GM10248 (cell line): ENCODE measurements around the gene PNKP.

Experiments
- CTCF ChIA-PET: fragments of 300-600 bp; sonication (Branson Sonifier 250); formaldehyde crosslinking; extraction: SDS; loops from one replicate; lab custom pipeline; 2021; ENCODE audit warnings: antibody characterized with exemption; lab: Yijun Ruan, JAX
- POLR2A ChIA-PET: fragments of 350-650 bp; sonication (Branson Sonifier 250); formaldehyde crosslinking; extraction: SDS; loops from one replicate; lab custom pipeline; 2020; ENCODE audit warnings: antibody characterized with exemption; lab: Yijun Ruan, JAX
- DNase-seq: peaks from one replicate; pipeline ENCODE4 v3.0.0; 2012; ENCODE audit errors: extremely low spot score
- TF ChIP-seq, protein P1 (sequence below): IDR thresholded peaks from 2 replicates; pipeline ENCODE4 v1.5.1; 2012; ENCODE audit warnings: mild to moderate bottlenecking, low read depth; ENCODE audit errors: extremely low read depth, missing control alignments, control extremely low read depth

PNKP gene

DNA sequence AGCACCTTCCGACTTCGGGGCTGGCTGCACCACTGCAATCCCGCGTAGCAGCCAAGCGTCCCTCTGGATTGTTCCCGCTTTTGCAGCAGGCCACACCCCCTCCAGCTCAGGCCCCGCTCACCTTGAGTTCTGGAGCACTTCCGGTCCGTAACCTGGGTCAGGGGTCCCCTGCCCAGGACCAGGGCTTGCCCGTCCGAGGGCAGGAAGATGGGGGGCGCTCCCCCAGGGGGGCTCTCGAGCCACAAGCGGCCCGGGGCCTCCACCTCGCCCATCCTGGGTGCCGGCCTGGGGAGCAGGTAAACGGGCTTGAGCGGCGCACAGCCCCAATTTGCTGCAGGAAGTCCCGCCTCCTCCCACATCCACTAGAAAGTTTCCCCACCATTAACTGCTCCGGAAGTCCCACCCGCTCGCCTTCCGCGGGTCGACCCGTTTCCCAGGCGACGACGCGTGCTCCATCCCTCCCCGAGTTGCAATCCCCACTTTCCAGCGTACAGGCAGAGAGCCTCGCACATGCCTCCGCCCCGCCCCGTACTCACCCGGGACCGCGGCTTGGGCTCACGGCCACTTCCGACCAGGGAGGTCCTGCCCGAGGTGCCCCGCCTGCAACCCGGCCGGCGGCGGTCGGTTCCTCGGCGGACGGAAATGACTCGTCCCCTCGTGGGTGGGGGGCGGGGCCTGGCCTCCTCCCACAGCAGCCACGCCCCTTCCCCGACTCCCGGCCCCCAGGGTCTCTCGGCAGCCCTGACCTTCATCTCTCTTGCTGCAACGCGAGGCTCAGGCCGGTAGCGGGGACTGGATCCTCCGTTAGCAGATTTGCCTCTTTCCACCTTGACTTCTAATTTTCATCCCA, at the start of gene PNKP:
PNKP (minus strand) TSS at position 644 of the 850 bp plus-strand sequence; CDS start at position 272, 372 bp downstream.
- ChIA-PET CTCF (interaction anchor here (1.0 kb wide), 1 partner anchor 9 kb away, joined by 4 read pairs; no protein-coding TSS in a partner anchor), POLR2A (interaction anchor here (1.0 kb wide), 1 partner anchor 63 kb away, joined by 3 read pairs; no protein-coding TSS in a partner anchor)
- TF ChIP-seq, protein P1, sequence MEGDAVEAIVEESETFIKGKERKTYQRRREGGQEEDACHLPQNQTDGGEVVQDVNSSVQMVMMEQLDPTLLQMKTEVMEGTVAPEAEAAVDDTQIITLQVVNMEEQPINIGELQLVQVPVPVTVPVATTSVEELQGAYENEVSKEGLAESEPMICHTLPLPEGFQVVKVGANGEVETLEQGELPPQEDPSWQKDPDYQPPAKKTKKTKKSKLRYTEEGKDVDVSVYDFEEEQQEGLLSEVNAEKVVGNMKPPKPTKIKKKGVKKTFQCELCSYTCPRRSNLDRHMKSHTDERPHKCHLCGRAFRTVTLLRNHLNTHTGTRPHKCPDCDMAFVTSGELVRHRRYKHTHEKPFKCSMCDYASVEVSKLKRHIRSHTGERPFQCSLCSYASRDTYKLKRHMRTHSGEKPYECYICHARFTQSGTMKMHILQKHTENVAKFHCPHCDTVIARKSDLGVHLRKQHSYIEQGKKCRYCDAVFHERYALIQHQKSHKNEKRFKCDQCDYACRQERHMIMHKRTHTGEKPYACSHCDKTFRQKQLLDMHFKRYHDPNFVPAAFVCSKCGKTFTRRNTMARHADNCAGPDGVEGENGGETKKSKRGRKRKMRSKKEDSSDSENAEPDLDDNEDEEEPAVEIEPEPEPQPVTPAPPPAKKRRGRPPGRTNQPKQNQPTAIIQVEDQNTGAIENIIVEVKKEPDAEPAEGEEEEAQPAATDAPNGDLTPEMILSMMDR: no peak
- DNase-seq: peak; percentile 95

DNA sequence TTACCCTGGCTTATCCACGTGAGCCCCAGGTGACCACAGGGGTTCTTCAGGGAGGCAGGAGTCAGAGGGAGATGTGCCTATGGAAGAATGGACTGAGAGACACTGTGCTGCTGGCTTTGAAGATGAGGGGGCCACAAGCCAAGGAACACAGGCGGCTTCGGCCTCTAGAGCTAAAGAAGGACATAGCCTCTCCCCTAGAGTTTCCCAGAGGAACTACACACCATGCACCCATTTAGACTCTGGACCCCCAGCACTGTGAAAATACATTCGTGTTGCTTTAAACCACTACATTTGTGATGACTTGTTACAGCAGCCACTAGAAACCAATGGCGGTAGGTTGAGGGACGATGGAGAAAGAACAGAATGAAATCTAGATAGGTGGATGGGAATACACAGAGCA, 47.9 kb upstream of the PNKP start:
- no peak for DNase-seq
- ChIA-PET CTCF (interaction anchor here (1.0 to 5.1 kb wide), 5 partner anchors 8 to 88 kb away, joined by 3 to 23 read pairs (median 5); partner anchors contain the start of genes ATF5 and NUP62), POLR2A (no interaction called here)
- TF ChIP-seq, protein P1: no peak

DNA sequence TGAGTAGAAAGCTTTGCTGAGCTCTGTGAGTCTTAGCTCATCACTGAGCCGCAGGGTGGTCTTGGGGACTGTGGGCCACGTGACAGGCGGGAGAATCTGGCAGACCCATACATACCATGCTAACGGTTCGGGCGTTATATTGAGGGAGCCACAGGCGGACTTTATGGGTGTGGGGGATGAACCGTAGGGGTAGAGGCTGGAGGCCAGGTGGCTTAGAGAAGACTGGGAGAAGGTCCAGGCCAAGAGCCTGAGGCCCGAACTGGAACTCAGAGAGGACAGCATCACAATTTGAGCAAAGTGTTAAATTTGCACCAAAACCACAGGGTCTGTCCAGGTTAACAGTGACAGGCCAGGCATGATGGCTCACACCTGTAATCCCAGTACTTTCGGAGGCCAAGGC, 46.3 kb upstream of the PNKP start:
- POLR2A ChIA-PET: interaction anchor here (0.5 to 3.8 kb wide), 6 partner anchors 10 to 38 kb away, joined by 3 to 36 read pairs (median 4); partner anchors contain the start of genes ATF5 and NUP62
- TF ChIP-seq, protein P1: no peak
- no peak for DNase-seq
- CTCF ChIA-PET: interaction anchor here (1.0 to 5.1 kb wide), 6 partner anchors 9 to 111 kb away, joined by 3 to 28 read pairs (median 8); partner anchors contain the start of genes ATF5, NUP62 and VRK3

DNA sequence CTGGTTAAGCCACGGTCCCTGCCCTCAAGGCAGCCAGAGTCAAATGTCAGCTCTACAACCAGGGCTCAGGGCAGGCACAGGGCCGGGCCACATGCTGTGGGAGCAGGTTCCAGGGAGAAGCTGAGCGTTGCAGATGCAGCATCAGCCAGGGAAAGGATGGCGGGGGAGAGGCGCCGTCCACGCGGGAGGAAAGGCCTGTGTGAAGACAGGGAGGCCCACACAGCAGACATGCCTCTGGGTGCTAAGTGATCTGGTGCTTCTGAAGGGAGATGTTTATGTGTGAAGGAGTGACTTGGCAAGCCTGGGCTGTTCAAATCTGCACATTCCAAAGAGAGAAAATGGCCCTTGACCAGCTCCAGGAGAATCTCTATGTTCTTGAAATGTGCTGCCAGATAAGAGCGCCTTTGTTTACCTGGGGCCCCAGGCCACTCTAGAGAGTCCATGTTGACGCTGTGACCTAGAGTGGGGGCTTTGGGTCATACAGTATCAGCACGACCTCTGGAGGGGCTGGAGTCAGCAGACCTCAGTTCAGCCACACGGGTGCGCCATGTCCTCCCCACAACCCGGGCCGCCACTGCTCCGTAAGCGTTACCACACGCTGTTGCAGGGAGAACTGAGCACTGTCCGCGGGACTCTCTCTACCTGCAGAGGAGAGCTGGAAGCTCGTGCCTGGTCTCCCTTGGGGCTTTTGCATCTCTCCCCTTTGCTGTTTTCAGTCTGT, 45.7 kb upstream of the PNKP start:
- DNase-seq: no peak
- CTCF ChIA-PET: interaction anchor here (1.0 to 5.1 kb wide), 8 partner anchors 8 to 112 kb away, joined by 3 to 28 read pairs (median 8); partner anchors contain the start of genes ATF5, NUP62 and VRK3
- TF ChIP-seq, protein P1: peak; percentile 29
- POLR2A ChIA-PET: interaction anchor here (0.5 to 3.8 kb wide), 6 partner anchors 10 to 37 kb away, joined by 3 to 36 read pairs (median 4); partner anchors contain the start of genes ATF5 and NUP62

DNA sequence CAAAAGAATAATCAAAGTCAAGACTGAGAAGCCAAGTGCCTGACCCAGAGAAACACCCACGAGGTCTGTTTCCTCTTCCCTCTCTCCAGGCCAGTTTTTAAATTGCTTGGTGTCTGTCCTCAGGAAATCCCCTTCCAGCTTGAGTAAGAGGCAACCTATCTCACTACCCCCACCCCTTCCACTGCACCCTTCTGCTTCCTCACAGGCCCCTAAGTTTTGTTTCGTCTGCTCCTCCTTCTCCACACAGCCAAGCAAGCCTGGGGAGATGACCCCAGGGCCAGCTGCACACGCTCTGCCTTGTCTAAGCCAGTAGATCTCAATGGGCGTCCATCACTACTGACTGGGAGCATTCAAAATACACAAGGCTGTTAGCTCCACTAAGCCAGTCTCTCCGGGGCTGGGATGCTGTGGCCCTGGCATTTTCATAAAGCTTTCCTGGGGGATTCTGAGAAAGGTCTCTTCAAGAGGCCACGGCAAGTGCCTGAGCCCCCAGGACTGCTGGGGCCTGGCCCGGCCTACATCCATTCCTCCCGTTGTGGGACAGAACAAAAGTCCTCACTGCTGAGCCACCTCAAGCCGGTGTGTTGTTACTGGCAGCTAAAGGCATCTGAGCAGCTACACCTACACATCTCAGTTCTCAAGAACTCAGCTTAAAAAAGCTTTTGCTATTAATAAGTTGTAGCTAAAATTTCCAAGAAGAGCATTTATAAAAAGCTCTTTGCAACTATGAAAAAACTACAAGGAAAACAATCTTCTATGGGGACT, 44.2 kb upstream of the PNKP start:
- peak; percentile 79 for DNase-seq
- TF ChIP-seq, protein P1: no peak
- CTCF ChIA-PET: interaction anchor here (0.9 to 5.1 kb wide), 7 partner anchors 11 to 43 kb away, joined by 3 to 28 read pairs (median 10); partner anchors contain the start of genes ATF5 and NUP62
- POLR2A ChIA-PET: interaction anchor here (0.6 to 3.8 kb wide), 6 partner anchors 17 to 956 kb away, joined by 3 to 36 read pairs (median 4); partner anchors contain the start of genes ATF5 and NUP62
